Embryonic facial prominence (tissue), 1 donor: ENCODE data around the gene STXBP1.
"Not testable (repeated sequence)": the region's sequence is repeated elsewhere in the genome, so short reads cannot be mapped to it uniquely, and the experiment has no call there.

ENCODE experiments used
- DNase-seq: peaks from one replicate; pipeline ENCODE4 v3.0.0-alpha.2; 2016; ENCODE audit errors: extremely low spot score

The STXBP1 gene

GRCh38 chr9:127613583-127613954 lies 1.5 kb downstream of the STXBP1 start:
- no peak for DNase-seq

- DNase-seq: no peak
Observed at GRCh38 chr9:127614961-127615360, 2.9 kb downstream of the STXBP1 start.

GRCh38 chr9:127621339-127621970 lies 9.4 kb downstream of the STXBP1 start:
- not testable (repeated sequence) for DNase-seq

GRCh38 chr9:127626752-127627493 lies 14.8 kb downstream of the STXBP1 start:
- no peak for DNase-seq

- no peak for DNase-seq
Observed at GRCh38 chr9:127627494-127627855, 15.4 kb downstream of the STXBP1 start.

- no peak for DNase-seq
Observed at GRCh38 chr9:127628758-127629467, 16.8 kb downstream of the STXBP1 start.

GRCh38 chr9:127629468-127630081 lies 17.5 kb downstream of the STXBP1 start:
- no peak for DNase-seq

GRCh38 chr9:127633216-127633862 lies 21.3 kb downstream of the STXBP1 start:
- DNase-seq: no peak

GRCh38 chr9:127634021-127634420 lies 21.9 kb downstream of the STXBP1 start:
- DNase-seq: no peak

GRCh38 chr9:127634698-127635097 lies 22.6 kb downstream of the STXBP1 start:
- no peak for DNase-seq

- no peak for DNase-seq
Observed at GRCh38 chr9:127635201-127635735, 23.2 kb downstream of the STXBP1 start.

- DNase-seq: no peak
Observed at GRCh38 chr9:127637322-127637847, 25.3 kb downstream of the STXBP1 start.

- no peak for DNase-seq
Observed at GRCh38 chr9:127640908-127641545, 28.9 kb downstream of the STXBP1 start.

GRCh38 chr9:127642082-127642740 lies 30.1 kb downstream of the STXBP1 start:
- DNase-seq: no peak

- no peak for DNase-seq
Observed at GRCh38 chr9:127644146-127644827, 32.2 kb downstream of the STXBP1 start.

- no peak for DNase-seq
Observed at GRCh38 chr9:127644943-127645342, 32.9 kb downstream of the STXBP1 start.

GRCh38 chr9:127647451-127647850 lies 35.4 kb downstream of the STXBP1 start:
- no peak for DNase-seq

GRCh38 chr9:127650518-127650917 lies 38.4 kb downstream of the STXBP1 start:
- DNase-seq: no peak

GRCh38 chr9:127651697-127652610 lies 39.9 kb downstream of the STXBP1 start:
- no peak for DNase-seq
